GM19025 (cell line): ENCODE measurements around the gene SLC25A44.
A peak's percentile ranks its signal among the peaks of the same experiment; 100 is the strongest.
"Not testable (repeated sequence)": the region's sequence is repeated elsewhere in the genome, so short reads cannot be mapped to it uniquely, and the experiment has no call there.

Experiments used
- ATAC-seq: cut with Tn5 transposase; IDR thresholded peaks from one replicate; pipeline ENCODE4 v1.9.1; 2021; ENCODE audit warnings: mild to moderate bottlenecking, low read depth, moderate library complexity; ENCODE audit not compliant: unreplicated experiment

The SLC25A44 gene

DNA sequence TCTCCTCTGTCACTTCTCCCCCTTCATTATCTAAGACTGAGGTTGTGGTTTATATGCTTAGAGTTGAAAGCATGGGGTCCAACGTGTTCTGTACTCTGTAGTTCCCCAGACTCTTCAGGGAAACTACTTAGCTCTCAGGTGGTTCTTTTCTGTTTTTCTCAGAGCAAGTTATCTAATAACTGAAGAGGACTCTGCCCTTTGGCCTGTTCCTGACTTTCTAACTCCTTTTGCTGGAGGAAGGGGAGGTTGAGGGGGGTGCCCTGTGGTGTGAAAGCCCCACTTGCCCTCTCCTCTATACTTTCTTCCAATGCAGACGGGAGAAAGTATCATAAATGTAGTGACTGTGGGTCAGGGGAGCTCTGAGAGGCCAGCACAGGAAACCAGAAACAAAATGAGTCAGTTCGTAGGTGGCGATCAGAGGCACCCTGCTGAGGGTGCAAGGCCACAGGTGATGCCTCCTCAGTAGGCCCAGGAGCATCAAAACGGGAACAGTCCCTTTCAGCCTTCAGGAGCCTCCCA is 5.0 kb downstream of the SLC25A44 start:
- ATAC-seq: no peak

DNA sequence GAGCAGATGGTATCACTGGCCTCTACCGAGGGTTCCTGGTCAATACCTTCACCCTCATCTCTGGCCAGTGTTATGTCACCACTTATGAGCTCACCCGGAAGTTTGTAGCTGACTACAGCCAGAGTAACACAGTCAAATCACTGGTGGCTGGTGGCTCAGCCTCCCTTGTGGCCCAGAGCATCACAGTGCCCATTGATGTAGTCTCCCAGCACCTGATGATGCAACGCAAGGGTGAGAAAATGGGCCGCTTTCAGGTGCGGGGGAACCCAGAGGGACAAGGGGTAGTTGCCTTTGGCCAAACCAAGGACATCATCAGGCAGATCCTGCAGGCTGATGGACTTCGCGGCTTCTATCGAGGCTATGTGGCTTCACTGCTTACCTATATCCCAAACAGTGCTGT is 6.1 kb downstream of the SLC25A44 start:
- ATAC-seq: no peak

DNA sequence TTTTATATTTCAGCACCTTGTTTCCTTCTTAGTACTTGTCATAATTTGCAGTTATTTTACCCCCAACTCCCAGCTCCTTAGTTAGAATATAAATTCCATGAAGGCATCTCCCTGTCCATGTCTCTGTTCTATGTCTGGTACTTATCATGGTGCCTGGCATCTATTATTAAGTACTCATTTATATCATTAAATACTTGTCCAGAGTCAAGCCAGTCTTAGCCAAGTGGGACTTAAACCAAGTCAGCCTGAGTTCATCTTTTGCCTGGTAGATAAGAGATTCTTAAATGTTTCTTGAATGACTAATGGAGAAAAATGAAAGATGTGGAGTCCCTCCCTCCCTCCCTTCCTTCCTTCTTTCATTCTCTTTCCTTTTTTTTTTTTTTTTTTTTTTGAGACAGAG is 9.4 kb downstream of the SLC25A44 start:
- ATAC-seq: no peak

DNA sequence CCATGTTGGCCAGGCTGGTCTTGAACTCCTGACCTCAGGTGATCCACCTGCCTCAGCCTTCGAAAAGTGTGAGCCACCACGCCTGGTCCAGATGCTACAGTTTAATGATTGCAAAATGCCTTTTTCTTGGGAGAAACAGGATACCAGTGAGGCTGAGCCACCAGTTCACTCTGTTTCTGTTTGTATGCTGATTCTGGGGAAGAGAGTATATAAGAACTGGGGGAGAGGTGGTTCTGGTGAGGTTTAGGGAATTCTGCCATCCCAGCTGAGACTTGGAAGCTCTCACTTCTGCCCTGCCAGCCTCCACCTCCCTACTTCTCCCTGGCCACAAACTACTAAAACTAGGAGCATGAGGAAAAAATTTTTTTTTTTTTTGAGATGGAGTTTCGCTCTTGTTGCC is 10.8 kb downstream of the SLC25A44 start:
- no peak for ATAC-seq

DNA sequence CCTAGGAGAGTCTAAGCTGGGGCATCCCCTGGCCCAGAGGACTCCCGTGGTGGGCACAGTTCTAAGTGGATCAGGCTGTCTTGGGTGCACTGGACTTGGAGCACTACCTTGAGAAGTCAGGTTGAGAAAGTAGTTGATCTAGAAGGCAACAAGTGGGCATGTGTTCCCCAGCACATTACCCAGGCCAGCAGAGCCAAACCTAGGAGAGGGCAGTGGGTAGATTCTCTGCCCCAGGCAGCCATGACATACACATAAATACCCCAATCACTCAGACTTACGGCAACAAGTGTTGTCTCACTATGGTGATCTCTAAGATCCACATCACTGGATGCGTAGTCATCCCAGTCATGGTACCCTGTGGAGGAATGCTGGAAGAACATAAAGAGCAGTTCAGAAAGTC is 17.3 kb downstream of the SLC25A44 start:
- no peak for ATAC-seq

DNA sequence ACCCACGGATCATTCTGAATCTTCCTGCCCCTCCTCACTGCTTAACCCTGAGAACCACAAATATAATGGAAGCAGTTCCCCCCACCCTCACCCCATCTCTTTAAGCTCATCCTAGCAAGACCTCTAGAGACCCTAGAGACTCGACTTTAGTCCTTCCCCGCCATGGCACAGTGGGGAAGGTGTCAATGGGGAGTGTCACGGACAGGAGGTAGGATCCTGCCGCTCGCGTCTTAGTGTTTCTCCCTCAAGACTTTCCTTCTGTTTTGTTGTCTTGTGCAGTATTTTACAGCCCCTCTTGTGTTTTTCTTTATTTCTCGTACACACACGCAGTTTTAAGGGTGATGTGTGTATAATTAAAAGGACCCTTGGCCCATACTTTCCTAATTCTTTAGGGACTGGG is 18.2 kb downstream of the SLC25A44 start:
- no peak for ATAC-seq

DNA sequence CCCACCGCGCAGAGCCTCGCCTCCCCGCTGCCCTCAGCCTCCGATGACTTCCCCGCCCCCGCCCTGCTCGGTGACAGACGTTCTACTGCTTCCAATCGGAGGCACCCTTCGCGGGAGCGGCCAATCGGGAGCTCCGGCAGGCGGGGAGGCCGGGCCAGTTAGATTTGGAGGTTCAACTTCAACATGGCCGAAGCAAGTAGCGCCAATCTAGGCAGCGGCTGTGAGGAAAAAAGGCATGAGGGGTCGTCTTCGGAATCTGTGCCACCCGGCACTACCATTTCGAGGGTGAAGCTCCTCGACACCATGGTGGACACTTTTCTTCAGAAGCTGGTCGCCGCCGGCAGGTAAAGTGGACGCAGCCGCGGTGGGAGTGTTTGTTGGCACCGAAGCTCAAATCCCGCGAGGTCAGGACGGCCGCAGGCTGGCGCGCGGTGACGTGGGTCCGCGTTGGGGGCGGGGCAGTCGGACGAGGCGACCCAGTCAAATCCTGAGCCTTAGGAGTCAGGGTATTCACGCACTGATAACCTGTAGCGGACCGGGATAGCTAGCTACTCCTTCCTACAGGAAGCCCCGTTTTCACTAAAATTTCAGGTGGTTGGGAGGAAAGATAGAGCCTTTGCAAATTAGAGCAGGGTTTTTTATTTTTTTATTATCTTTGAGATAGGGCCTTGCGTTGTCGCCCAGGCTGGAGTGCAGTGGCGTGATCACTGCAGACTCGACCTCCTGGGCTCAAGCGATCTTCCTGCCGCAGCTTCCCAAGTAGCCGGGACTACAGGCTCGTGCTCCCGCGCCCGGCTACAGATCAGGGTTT is 19.1 kb downstream of the SLC25A44 start, which contains the start of gene PMF1:
TSS of gene PMF1 (plus strand) at position 175 of the 811 bp plus-strand sequence. CDS start at position 184, 9 bp downstream.
- peak; percentile 92 for ATAC-seq

DNA sequence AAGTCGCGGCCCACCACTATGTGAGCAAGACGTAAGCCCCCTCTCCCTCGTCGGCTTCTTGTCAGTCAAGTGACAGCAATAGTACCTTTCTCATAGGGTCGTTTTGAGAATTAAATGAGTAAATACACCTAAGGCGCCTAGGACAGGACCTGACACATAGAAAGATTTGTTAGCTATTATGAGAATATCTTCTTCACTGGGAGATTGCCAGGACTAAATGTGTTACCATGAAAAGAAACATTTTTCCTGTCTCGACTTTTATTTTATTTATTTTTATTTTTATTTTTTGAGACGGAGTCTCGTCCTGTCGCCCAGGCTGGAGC is 19.7 kb downstream of the SLC25A44 start:
- no peak for ATAC-seq

DNA sequence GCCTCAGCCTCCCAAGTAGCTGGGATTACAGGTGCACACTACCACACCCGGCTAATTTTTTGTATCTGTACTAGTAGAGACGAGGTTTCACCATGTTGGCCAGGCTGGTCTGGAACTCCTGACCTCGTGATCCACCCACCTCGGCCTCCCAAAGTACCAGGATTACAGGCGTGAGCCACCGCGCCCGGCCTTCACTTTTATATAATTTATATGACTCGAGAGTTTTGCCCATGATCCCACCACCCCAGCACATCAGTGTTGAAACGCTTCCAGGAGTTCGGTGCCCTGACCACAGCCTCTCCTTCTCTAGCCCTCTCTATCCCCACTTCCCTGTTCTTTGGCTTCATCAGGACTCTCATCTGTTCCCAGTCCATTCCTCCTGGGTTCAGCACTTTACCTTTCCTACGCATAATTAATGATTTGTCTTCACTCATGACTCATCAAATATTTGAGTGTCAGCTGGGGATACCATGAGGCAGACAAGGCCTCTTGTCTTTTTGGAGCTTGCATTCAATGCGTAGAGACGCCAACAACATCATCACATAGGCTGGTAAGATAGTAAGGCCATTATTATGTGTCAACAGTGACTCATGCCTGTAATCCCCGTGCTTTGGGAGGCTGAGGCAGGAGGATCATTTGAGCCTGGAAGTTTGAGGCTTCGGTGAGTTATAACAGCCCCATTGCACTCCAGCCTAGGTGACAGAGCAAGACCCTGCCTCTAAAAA is 20.3 kb downstream of the SLC25A44 start:
- no peak for ATAC-seq

DNA sequence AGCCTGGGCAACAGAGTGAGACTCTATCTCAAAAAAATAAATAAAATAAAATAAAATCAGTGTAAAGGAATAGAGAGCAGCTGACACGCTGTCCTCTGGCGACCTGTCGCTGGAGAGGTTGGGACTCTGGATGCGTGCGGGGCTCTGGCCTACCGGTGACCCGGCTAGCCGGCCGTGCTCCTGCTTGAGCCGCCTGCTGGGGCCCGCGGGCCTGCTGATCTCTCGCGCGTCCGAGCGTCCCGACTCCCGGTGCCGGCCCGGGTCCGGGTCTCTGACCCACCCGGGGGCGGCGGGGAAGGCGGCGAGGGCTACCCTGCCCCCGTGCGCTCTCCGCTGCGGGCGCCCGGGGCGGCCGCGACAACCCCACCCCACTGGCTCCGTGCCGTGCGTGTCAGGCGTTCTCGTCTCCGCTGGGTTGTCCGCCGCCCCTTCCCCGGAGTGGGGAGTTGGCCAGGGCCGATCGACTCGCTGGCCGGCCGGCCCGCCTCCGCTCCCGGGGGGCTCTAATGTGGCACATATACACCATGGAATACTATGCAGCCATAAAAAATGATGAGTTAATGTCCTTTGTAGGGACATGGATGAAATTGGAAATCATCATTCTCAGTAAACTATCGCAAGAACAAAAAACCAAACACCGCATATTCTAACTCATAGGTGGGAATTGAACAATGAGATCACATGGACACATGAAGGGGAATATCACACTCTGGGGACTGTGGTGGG is 22.6 kb downstream of the SLC25A44 start:
- ATAC-seq: not testable (repeated sequence)

DNA sequence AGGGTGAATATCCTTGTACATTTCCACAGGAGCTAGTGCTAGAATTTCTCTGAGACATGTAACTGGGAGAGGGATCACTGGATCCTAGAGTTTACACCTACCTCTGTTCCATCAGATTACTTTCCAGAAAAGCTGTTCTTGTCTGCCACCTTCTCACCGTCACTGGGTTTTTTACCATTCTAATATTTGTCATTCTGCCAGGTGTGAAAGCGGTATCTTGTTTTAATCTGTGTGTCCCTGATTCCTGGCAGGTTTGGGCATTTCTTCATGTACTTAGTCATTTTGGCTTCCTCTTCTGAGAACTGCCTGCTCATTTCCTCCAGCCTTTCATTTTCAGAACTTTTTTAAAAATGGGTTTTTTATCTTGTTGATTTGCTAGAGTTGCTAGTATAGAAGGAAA is 24.0 kb downstream of the SLC25A44 start:
- no peak for ATAC-seq

DNA sequence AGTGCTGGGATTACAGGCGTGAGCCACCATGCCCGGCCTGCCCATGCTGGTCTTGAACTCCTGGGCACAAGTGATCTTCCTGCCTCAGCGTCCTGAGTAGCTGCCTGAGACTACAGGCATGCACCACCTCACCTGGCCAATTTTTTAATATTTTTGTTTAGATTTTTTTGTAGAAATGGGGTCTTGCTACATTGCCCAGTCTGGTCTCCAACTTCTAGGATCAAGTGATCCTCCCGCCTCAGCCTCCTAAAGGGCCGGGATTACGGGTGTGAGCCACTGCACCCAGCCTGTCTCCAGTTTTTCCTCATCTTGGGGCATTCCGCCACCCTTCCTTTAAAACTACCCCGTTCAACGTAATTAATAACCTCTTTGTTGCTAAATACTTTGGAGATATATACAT is 26.3 kb downstream of the SLC25A44 start:
- no peak for ATAC-seq

DNA sequence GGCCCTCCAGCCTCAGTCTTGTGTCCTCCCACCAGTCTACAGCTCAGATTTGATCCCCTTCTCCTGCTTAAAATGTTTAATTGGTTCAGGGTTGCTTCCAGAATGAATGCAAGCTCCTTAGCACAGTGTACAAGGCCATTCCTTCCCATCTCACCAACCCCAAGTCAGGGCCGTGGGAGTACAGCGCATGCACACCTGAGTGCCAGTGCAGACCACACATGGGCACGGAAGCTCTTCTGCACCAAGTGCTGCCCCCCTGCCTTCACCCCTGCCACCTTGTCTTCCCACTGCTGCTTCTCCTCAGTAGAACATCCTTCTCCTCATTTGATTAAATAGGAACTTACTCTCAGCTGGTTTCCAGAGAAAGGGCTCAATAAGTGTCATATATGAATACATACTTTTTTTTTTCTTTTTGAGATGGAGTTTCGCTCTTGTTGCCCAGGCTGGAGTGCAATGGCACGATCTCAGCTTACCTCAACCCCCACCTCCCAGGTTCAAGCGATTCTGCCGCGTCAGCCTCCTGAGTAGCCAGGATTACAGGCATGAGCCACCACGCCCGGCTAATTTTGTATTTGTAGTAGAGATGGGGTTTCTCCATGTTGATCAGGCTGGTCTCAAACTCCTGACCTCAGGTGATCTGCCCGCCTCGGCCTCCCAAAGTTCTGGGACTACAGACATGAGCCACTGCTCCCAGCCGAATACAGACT is 28.2 kb downstream of the SLC25A44 start:
- no peak for ATAC-seq

DNA sequence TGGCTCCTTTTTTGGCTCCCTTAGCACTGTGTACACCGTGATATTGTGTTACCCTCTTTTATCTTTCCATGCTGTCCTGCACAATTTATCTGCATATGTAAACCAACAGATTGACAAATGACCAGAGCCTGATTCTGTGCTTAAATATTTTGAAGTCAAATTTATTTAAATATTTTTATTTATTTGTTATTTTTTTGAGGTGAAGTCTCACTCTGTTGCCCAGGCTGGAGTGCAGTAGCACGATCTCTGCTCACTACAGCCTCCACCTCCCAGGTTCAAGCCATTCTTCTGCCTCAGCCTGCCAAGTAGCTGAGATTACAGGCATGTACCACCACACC is 31.7 kb downstream of the SLC25A44 start:
- ATAC-seq: no peak

DNA sequence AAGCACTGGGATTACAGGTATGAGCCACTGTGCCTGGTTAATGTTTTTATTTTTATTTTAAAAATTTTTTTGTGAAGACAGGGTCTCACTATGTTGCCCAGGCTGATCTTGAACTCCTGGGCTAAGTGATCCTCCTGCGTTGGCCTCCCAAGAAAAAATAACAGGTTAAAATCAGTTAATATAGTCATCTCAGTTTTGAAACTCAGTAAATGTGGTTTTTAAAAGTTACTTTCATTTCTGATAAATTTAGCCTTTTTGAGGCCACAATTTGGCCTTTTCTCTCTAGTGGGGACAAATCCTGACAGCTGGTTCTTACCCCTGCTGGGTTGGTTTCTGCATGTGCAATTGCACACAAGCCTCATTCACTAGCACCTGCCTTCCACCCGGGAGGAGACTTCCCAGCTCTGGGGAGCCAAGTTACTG is 32.2 kb downstream of the SLC25A44 start:
- ATAC-seq: peak; percentile 60

DNA sequence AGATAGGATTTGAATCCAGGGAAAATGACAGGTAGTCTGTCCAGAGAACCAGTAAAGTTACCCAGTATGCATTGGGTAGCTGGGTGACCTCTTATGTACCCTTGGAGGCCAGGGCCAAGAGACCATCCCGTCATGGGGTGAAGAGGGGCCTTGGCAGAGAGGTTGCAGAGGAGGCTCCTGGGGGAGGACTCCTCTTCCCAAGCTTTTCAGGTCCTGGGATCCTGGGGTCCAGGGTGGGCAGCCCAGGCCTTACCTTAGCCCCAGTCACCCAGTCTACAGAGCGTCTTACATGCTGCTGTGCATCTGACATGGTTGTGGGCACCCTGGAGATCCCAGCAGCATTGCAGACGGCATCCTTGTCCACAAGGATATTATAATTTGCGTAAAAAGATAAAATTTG is 32.9 kb downstream of the SLC25A44 start:
- ATAC-seq: no peak

DNA sequence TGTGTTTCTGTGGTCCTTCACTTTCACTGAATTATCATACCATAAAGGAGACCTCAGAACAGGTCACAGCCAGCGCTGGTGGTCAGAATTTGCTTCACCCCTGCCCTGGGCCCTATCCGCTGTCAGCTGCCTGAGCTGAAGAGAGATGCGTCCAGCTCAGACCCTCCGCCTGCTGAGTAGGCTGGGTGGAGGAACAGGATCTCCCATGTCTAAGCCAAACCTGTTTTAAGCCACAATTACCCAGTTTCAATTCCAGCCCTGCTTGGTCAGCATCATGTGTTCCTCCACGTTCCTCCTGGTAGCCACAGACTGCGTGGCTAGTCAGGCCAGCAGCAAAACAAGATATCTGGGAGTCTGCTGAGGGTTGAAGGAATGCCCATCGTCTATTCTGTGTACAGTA is 34.6 kb downstream of the SLC25A44 start:
- no peak for ATAC-seq

DNA sequence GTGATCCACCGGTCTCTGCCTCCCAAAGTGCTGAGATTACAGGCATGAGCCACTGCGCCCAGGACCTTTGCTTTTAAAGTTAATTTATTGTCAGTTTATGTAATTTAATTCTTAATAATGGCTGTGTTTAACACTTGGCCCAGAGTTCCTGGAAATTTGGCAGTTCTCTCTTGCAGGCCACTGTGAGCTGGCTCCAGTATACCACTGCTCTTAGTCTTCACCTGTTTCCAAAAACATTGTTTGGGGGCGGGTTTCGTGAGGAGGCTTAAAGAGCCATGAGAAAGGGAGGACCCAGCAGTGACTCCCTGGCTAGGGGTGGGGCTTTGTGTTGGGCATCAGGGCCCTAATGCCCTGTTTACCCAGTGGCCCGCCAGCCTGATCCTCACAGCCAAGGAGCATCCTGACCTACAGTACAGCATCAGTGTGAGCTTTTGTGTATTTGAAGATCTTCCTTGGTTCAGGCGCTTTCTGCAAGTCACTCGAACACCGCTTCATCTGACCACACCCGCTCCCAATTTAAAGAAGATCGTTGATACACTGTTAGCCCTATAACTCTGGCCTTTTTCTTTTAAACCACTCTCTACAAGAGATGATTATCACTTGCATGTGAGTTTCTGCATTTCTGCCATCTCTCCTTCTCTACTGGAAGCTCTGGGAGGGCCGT is 36.0 kb downstream of the SLC25A44 start:
- ATAC-seq: no peak

DNA sequence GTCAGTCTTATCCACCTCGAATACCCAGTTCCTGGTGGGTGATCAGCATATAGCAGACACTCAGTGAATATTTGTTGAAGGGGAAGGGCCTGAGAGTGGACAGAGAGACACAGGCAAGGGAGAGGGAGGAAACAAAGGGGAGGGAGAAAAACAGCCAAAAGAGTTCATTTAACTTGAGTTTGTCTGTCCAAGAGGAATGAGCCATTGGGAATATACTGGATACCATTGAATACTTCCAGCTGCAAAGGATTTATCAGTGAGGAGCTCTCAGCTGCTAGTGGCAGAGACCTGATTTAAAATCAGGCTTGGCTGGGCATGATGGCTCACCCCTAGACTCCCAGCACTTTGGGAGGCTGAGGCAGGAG is 36.6 kb downstream of the SLC25A44 start:
- no peak for ATAC-seq

DNA sequence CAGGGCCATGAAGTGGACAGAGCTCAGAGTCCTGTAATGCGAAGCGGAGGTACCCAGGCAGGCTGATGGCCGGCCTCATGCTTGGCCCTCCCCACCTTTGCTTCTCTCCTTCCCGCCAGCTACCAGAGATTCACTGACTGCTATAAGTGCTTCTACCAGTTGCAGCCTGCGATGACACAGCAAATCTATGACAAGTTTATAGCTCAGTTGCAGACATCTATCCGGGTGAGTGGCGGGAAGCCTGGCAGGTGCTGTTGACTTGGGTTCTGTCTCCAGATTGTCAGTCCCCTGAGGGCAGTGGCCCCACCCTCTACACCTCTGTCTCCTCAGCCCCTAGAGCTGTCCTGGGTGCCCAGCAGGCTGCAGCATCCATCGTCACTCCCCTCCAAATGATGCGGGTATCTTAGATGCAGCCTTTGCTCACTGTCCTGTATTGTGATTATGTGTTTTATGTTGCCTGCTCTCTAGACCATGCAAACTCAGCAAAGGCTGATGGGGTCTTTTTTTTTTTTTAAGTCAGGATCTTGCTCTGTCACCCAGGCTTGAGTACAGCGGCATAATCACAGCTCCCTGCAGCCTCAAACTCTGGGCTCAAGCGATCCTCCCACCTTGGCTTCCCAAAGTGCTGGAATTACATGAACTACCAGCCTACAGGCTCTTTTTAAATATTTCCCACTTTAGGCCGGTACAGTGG is 38.4 kb downstream of the SLC25A44 start:
- ATAC-seq: no peak
